Gastrocnemius medialis (tissue), 4 donors: ENCODE results near the gene EPB41L4A. TPM values are rescaled to one million over a fixed set of nuclear protein-coding genes. Genes with fewer than 3 reads are reported as not detected.

Experiments used
- ATAC-seq, 2 donors: fragments of 150-250 bp; one replicate each; pipeline ENCODE4 v1.9.1; 2016
- DNase-seq, 2 donors: peaks; one replicate each; pipeline ENCODE4 v3.0.0-alpha.2; 2019
- H3K27ac ChIP-seq, 4 donors: fragments of 200-600 bp; sonication (generic); 1 replicate in 1 of 4; 2 replicates in 3 of 4; pipeline ENCODE4 v1.5.1; 2016 to 2018; ENCODE audit warnings: mild to moderate bottlenecking in 2 of 4, moderate library complexity in 1 of 4
- H3K27me3 ChIP-seq, 3 donors: fragments of 200-600 bp; sonication (generic) in 2 of 3; 1 replicate in 1 of 3; 2 replicates in 2 of 3; pipeline versions ENCODE4 v1.5.1 to v1.6.0; 2016 to 2019; ENCODE audit warnings: mild to moderate bottlenecking in 1 of 3, moderate library complexity in 1 of 3
- H3K36me3 ChIP-seq, 2 donors: fragments of 200-600 bp; sonication (generic) in 1 of 2; one replicate each; pipeline ENCODE4 v1.5.1; 2017 to 2018
- H3K4me1 ChIP-seq, 2 donors: fragments of 200-600 bp; sonication (generic) in 1 of 2; one replicate each; pipeline ENCODE4 v1.5.1; 2016 to 2017; ENCODE audit warnings: mild to moderate bottlenecking in 2 of 2
- H3K4me3 ChIP-seq, 4 donors: fragments of 200-600 bp; sonication (generic) in 3 of 4; 1 replicate in 1 of 4; 2 replicates in 3 of 4; pipeline ENCODE4 v1.5.1; 2016 to 2019; ENCODE audit warnings: mild to moderate bottlenecking in 2 of 4
- H3K9me3 ChIP-seq, 3 donors: fragments of 200-600 bp; sonication (generic) in 2 of 3; 1 replicate in 1 of 3; 2 replicates in 2 of 3; pipeline ENCODE4 v1.5.1; 2016 to 2019
- CTCF ChIP-seq, 5 experiments: fragments of 450-650 bp in 3 of 5; fragments of 200-600 bp in 2 of 5; sonication (generic) in 2 of 5; IDR thresholded peaks in 4 of 5; conservative IDR thresholded peaks in 1 of 5; 1 replicate in 4 of 5; 2 replicates in 1 of 5; pipeline ENCODE4 v1.5.1; 2016 to 2019; ENCODE audit warnings: antibody characterized with exemption in 5 of 5, mild to moderate bottlenecking in 3 of 5, moderate library complexity in 3 of 5
- POLR2A ChIP-seq, 2 donors: fragments of 450-650 bp; IDR thresholded peaks; one replicate each; pipeline ENCODE4 v1.6.1; 2017; ENCODE audit warnings: antibody characterized with exemption in 2 of 2, mild to moderate bottlenecking in 2 of 2, moderate library complexity in 2 of 2
- in situ Hi-C, 4 donors: fragments of 200-750 bp; cut with MboI; loops; one replicate each; pipeline versions ENCODE4 v1.15.0 to v1.8.0; 2017; ENCODE audit warnings: low sequenced_read_pairs in 4 of 4
- intact Hi-C: fragments of 100-400 bp; cut with DNase I; formaldehyde crosslinking; loops from one replicate; pipeline ENCODE4 v1.15.1; 2023; ENCODE audit warnings: low total_unique reads
- total RNA-seq, 4 donors: library from RNA; depleted of rRNA; stranded (reverse); fragments of >200 nt; gene quantifications; one replicate each; pipeline versions ENCODE4 v1.1.0 to v1.2.3, GENCODE V29; 2016

EPB41L4A gene
- total RNA-seq, 4 donors from 2014 or later: 1.8 to 10.6 (median 3.8) TPM

- Histone ChIP-seq H3K9me3 (no peaks in the 10 kb centered on the region), H3K27ac (no peak overlapping the region), H3K4me3 (no peak overlapping the region), H3K36me3 (no peaks in the 10 kb centered on the region), H3K27me3 (no peaks in the 10 kb centered on the region), H3K4me1 (peaks cover 0 to 3% of the 10 kb centered on the region in 2 donors)
- DNase-seq: no peak
- intact Hi-C loops (no loop called here), in situ Hi-C loops (no loop called here)
- TF ChIP-seq POLR2A (IDR thresholded peaks at IDR 0.05) (no peak), CTCF (IDR thresholded peaks at IDR 0.05 in 4 of 5, conservative IDR thresholded peaks at IDR 0.05 in 1 of 5) (no peak)
- ATAC-seq: no peak
Measured at GRCh38 chr5:112293587-112293986, 125.5 kb downstream of the EPB41L4A start.

GRCh38 chr5:112290691-112291090 is 128.4 kb downstream of the EPB41L4A start:
- Histone ChIP-seq H3K27me3 (no peaks in the 10 kb centered on the region), H3K27ac (no peak overlapping the region), H3K9me3 (no peaks in the 10 kb centered on the region), H3K36me3 (no peaks in the 10 kb centered on the region), H3K4me1 (peaks cover 0 to 3% of the 10 kb centered on the region in 2 donors), H3K4me3 (no peak overlapping the region)
- ATAC-seq (no peak), DNase-seq (no peak)
- TF ChIP-seq CTCF (IDR thresholded peaks at IDR 0.05 in 4 of 5, conservative IDR thresholded peaks at IDR 0.05 in 1 of 5) (no peak), POLR2A (IDR thresholded peaks at IDR 0.05) (no peak)
- in situ Hi-C loops (no loop called here), intact Hi-C loops (no loop called here)

- intact Hi-C loops (no loop called here), in situ Hi-C loops (no loop called here)
- TF ChIP-seq POLR2A (IDR thresholded peaks at IDR 0.05) (no peak), CTCF (IDR thresholded peaks at IDR 0.05 in 4 of 5, conservative IDR thresholded peaks at IDR 0.05 in 1 of 5) (no peak)
- Histone ChIP-seq H3K4me3 (no peak overlapping the region), H3K27me3 (no peaks in the 10 kb centered on the region), H3K36me3 (no peaks in the 10 kb centered on the region), H3K9me3 (no peaks in the 10 kb centered on the region), H3K27ac (no peak overlapping the region), H3K4me1 (peaks cover 0 to 3% of the 10 kb centered on the region in 2 donors)
- DNase-seq (no peak), ATAC-seq (no peak)
Measured at GRCh38 chr5:112289465-112289864, 129.6 kb downstream of the EPB41L4A start.

GRCh38 chr5:112283943-112284929 is 134.8 kb downstream of the EPB41L4A start:
- DNase-seq (no peak), ATAC-seq (no peak)
- Histone ChIP-seq H3K27me3 (no peaks in the 10 kb centered on the region), H3K4me1 (no peaks in the 10 kb centered on the region), H3K36me3 (no peaks in the 10 kb centered on the region), H3K4me3 (no peak overlapping the region), H3K27ac (no peak overlapping the region), H3K9me3 (no peaks in the 10 kb centered on the region)
- in situ Hi-C loops (no loop called here), intact Hi-C loops (no loop called here)
- TF ChIP-seq POLR2A (IDR thresholded peaks at IDR 0.05): no peak
- TF ChIP-seq CTCF (IDR thresholded peaks at IDR 0.05 in 4 of 5, conservative IDR thresholded peaks at IDR 0.05 in 1 of 5): no peak
